ENCODE measurements around the gene PANX3. TPM values are rescaled to one million over a fixed set of nuclear protein-coding genes. Genes with fewer than 3 reads are reported as not detected.

The PANX3 gene
- total and polyA plus RNA-seq, 4 donors = not detected

DNA sequence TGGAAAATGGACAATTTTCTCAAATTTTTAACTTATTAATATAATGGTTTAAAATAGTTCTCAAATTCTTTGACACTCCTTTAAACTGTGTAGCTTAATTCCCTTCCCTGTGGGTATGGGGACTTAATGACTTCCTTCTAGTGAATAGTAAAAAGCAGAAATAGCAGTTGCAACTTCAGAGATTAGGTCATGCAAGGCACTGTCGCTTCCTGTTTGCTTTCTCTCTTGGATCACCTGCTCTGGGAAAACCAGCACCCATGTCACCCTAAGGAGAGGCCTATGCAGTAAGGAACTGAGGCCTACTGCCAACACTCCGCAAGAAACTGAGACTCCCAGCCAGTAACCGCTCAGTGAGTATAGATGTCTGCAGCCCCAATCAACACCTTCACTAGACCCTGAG lies 5.5 kb upstream of the PANX3 start:
- no peaks in the 10 kb centered on the region for H3K36me3 ChIP-seq (ENCODE audit: control insufficient read depth in 4 of 4, insufficient read depth in 3 of 4, low read depth in 1 of 4, low read length in 3 of 4)
- no peak for TF ChIP-seq HNF4G (IDR thresholded peaks at IDR 0.05)
- TF ChIP-seq YY1 (IDR thresholded peaks at IDR 0.05) = no peak
- TF ChIP-seq NR2F2 (IDR thresholded peaks at IDR 0.05) = no peak
- no peak for TF ChIP-seq SP1 (IDR thresholded peaks at IDR 0.05)
- TF ChIP-seq, protein P1, sequence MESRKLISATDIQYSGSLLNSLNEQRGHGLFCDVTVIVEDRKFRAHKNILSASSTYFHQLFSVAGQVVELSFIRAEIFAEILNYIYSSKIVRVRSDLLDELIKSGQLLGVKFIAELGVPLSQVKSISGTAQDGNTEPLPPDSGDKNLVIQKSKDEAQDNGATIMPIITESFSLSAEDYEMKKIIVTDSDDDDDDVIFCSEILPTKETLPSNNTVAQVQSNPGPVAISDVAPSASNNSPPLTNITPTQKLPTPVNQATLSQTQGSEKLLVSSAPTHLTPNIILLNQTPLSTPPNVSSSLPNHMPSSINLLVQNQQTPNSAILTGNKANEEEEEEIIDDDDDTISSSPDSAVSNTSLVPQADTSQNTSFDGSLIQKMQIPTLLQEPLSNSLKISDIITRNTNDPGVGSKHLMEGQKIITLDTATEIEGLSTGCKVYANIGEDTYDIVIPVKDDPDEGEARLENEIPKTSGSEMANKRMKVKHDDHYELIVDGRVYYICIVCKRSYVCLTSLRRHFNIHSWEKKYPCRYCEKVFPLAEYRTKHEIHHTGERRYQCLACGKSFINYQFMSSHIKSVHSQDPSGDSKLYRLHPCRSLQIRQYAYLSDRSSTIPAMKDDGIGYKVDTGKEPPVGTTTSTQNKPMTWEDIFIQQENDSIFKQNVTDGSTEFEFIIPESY (IDR thresholded peaks at IDR 0.05) = no peak
- TF ChIP-seq HNF4A (conservative IDR thresholded peaks at IDR 0.05) = no peak
- no peak for TF ChIP-seq FOXA1 (IDR thresholded peaks at IDR 0.05)
- TF ChIP-seq, protein P2, sequence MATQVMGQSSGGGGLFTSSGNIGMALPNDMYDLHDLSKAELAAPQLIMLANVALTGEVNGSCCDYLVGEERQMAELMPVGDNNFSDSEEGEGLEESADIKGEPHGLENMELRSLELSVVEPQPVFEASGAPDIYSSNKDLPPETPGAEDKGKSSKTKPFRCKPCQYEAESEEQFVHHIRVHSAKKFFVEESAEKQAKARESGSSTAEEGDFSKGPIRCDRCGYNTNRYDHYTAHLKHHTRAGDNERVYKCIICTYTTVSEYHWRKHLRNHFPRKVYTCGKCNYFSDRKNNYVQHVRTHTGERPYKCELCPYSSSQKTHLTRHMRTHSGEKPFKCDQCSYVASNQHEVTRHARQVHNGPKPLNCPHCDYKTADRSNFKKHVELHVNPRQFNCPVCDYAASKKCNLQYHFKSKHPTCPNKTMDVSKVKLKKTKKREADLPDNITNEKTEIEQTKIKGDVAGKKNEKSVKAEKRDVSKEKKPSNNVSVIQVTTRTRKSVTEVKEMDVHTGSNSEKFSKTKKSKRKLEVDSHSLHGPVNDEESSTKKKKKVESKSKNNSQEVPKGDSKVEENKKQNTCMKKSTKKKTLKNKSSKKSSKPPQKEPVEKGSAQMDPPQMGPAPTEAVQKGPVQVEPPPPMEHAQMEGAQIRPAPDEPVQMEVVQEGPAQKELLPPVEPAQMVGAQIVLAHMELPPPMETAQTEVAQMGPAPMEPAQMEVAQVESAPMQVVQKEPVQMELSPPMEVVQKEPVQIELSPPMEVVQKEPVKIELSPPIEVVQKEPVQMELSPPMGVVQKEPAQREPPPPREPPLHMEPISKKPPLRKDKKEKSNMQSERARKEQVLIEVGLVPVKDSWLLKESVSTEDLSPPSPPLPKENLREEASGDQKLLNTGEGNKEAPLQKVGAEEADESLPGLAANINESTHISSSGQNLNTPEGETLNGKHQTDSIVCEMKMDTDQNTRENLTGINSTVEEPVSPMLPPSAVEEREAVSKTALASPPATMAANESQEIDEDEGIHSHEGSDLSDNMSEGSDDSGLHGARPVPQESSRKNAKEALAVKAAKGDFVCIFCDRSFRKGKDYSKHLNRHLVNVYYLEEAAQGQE (IDR thresholded peaks at IDR 0.05) = no peak
- no peak for TF ChIP-seq JUND (IDR thresholded peaks at IDR 0.05)
- TF ChIP-seq, protein P3, sequence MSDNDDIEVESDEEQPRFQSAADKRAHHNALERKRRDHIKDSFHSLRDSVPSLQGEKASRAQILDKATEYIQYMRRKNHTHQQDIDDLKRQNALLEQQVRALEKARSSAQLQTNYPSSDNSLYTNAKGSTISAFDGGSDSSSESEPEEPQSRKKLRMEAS (IDR thresholded peaks at IDR 0.05) = no peak
- no peak for TF ChIP-seq RXRA (IDR thresholded peaks at IDR 0.05)
- TF ChIP-seq EGR1 (IDR thresholded peaks at IDR 0.05; ENCODE audit: low read depth in 2 of 2) = no peak
- TF ChIP-seq, protein P4, sequence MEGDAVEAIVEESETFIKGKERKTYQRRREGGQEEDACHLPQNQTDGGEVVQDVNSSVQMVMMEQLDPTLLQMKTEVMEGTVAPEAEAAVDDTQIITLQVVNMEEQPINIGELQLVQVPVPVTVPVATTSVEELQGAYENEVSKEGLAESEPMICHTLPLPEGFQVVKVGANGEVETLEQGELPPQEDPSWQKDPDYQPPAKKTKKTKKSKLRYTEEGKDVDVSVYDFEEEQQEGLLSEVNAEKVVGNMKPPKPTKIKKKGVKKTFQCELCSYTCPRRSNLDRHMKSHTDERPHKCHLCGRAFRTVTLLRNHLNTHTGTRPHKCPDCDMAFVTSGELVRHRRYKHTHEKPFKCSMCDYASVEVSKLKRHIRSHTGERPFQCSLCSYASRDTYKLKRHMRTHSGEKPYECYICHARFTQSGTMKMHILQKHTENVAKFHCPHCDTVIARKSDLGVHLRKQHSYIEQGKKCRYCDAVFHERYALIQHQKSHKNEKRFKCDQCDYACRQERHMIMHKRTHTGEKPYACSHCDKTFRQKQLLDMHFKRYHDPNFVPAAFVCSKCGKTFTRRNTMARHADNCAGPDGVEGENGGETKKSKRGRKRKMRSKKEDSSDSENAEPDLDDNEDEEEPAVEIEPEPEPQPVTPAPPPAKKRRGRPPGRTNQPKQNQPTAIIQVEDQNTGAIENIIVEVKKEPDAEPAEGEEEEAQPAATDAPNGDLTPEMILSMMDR (IDR thresholded peaks at IDR 0.05; ENCODE audit: low read depth, low read length, missing input control) = no peak
- TF ChIP-seq FOXA2 (IDR thresholded peaks at IDR 0.05) = no peak
- TF ChIP-seq, protein P5, sequence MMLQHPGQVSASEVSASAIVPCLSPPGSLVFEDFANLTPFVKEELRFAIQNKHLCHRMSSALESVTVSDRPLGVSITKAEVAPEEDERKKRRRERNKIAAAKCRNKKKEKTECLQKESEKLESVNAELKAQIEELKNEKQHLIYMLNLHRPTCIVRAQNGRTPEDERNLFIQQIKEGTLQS (IDR thresholded peaks at IDR 0.05) = no peak
- 81% methylated on average over 3 of the region's 3 CpGs for WGBS
- H3K9me3 ChIP-seq (ENCODE audit: control insufficient read depth in 4 of 4, low read length in 3 of 4) = no peaks in the 10 kb centered on the region
- no peak overlapping the region for H3K9ac ChIP-seq (ENCODE audit: low read depth in 1 of 2, low read length in 2 of 2)
- no peaks in the 10 kb centered on the region for H3K4me1 ChIP-seq (ENCODE audit: control insufficient read depth in 4 of 4, insufficient read depth in 4 of 4, low read length in 3 of 4)
- no peaks in the 10 kb centered on the region for H3K27me3 ChIP-seq (ENCODE audit: control insufficient read depth in 4 of 4, insufficient read depth in 4 of 4, low read length in 3 of 4)
- DNase-seq (ENCODE audit: low spot score) = no peak
- no peak overlapping the region for H3K4me3 ChIP-seq (ENCODE audit: low read depth in 1 of 3, low read length in 3 of 3)
- no peak overlapping the region for H3K27ac ChIP-seq (ENCODE audit: low read depth in 1 of 2, low read length in 2 of 2)

DNA sequence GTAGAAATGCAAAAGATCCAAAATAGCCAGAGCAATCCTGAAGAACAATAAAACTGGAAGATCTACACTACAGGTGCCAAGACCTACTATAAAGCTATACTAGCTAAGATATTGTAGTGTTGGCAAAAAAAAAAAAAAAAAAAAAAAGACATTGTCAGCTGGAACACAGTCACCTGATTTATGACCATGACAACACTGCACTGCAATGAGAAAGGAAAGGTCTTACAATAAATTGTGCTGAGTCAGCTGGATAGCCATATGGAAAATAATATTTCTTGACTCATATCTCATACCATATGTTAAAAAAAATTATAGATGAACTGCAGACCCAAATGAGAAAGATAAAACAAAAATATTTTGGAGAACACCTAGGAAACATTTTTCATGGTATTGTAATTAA lies 3.1 kb upstream of the PANX3 start:
- no peak for DNase-seq (ENCODE audit: low spot score)
- TF ChIP-seq EGR1 (IDR thresholded peaks at IDR 0.05; ENCODE audit: low read depth in 2 of 2) (no peak), RAD21 (IDR thresholded peaks at IDR 0.05) (no peak), YY1 (IDR thresholded peaks at IDR 0.05) (no peak), RXRA (IDR thresholded peaks at IDR 0.05) (no peak), TAF1 (conservative IDR thresholded peaks at IDR 0.05) (no peak), GABPA (IDR thresholded peaks at IDR 0.05 in 1 of 2, conservative IDR thresholded peaks at IDR 0.05 in 1 of 2) (no peak), HNF4A (conservative IDR thresholded peaks at IDR 0.05) (no peak)
- TF ChIP-seq, protein P3 (IDR thresholded peaks at IDR 0.05) = no peak
- TF ChIP-seq, protein P4 (IDR thresholded peaks at IDR 0.05; ENCODE audit: low read depth, low read length, missing input control) = no peak
- TF ChIP-seq, protein P2 (IDR thresholded peaks at IDR 0.05) = no peak

More for the DNA sequence above, 3.1 kb upstream of the PANX3 start:
- no peak overlapping the region for H3K9ac ChIP-seq (ENCODE audit: low read depth in 1 of 2, low read length in 2 of 2)
- no peaks in the 10 kb centered on the region for H3K9me3 ChIP-seq (ENCODE audit: control insufficient read depth in 4 of 4, low read length in 3 of 4)
- H3K4me1 ChIP-seq (ENCODE audit: control insufficient read depth in 4 of 4, insufficient read depth in 4 of 4, low read length in 3 of 4) = no peaks in the 10 kb centered on the region
- no peak overlapping the region for H3K4me3 ChIP-seq (ENCODE audit: low read depth in 1 of 3, low read length in 3 of 3)
- H3K36me3 ChIP-seq (ENCODE audit: control insufficient read depth in 4 of 4, insufficient read depth in 3 of 4, low read depth in 1 of 4, low read length in 3 of 4) = no peaks in the 10 kb centered on the region
- H3K27me3 ChIP-seq (ENCODE audit: control insufficient read depth in 4 of 4, insufficient read depth in 4 of 4, low read length in 3 of 4) = no peaks in the 10 kb centered on the region
- H3K27ac ChIP-seq (ENCODE audit: low read depth in 1 of 2, low read length in 2 of 2) = no peak overlapping the region

Measured in liver (tissue), 9 donors.